ENCODE data around the gene LRRC26. TPM values are rescaled to one million over a fixed set of nuclear protein-coding genes. Genes with fewer than 3 reads are reported as not detected.

LRRC26 gene
- total RNA-seq, 2 experiments from 2014 or later = not detected

- Mint-ChIP-seq H3K36me3 (ENCODE audit: low read depth) (no peaks in the 10 kb centered on the region), H3K27me3 (ENCODE audit: low read depth) (no peaks in the 10 kb centered on the region), H3K9me3 (ENCODE audit: insufficient read depth) (no peaks in the 10 kb centered on the region), H3K4me1 (ENCODE audit: low read depth) (peaks cover 14% of the 10 kb centered on the region), H3K4me3 (no peak overlapping the region), H3K27ac (no peak overlapping the region)
- DNase-seq = no peak
- POLR2A ChIA-PET = interaction anchor here (0.7 to 1.4 kb wide), 3 partner anchors 9 to 58 kb away, joined by 3 to 5 read pairs (median 4); partner anchors contain the start of gene TUBB4B
- ATAC-seq = no peak
- CTCF ChIA-PET = interaction anchor here (1.6 kb wide), 1 partner anchor 19 kb away, joined by 3 read pairs; no protein-coding TSS in a partner anchor
Observed at GRCh38 chr9:137195525-137196220, 25.8 kb upstream of the LRRC26 start.

GRCh38 chr9:137194909-137195308 is 25.1 kb upstream of the LRRC26 start:
- Mint-ChIP-seq H3K4me1 (ENCODE audit: low read depth) (peaks cover 20% of the 10 kb centered on the region), H3K4me3 (no peak overlapping the region), H3K36me3 (ENCODE audit: low read depth) (no peaks in the 10 kb centered on the region), H3K9me3 (ENCODE audit: insufficient read depth) (no peaks in the 10 kb centered on the region), H3K27me3 (ENCODE audit: low read depth) (no peaks in the 10 kb centered on the region), H3K27ac (no peak overlapping the region)
- ATAC-seq (no peak), DNase-seq (no peak)
- ChIA-PET CTCF (interaction anchor here (1.6 kb wide), 1 partner anchor 18 kb away, joined by 3 read pairs; no protein-coding TSS in a partner anchor), POLR2A (interaction anchor here (0.7 to 1.4 kb wide), 3 partner anchors 10 to 59 kb away, joined by 3 to 5 read pairs (median 4); partner anchors contain the start of gene TUBB4B)

GRCh38 chr9:137194388-137194787 is 24.5 kb upstream of the LRRC26 start:
- DNase-seq = no peak
- no peak overlapping the region for H3K4me3 Mint-ChIP-seq
- no peak overlapping the region for H3K27ac Mint-ChIP-seq
- no peaks in the 10 kb centered on the region for H3K9me3 Mint-ChIP-seq (ENCODE audit: insufficient read depth)
- ATAC-seq = no peak
- peaks cover 23% of the 10 kb centered on the region for H3K4me1 Mint-ChIP-seq (ENCODE audit: low read depth)
- POLR2A ChIA-PET = interaction anchor here (1.3 kb wide), 1 partner anchor 46 kb away, joined by 4 read pairs; the partner anchor contains the start of gene TUBB4B
- CTCF ChIA-PET = no interaction called here
- peaks cover 1% of the 10 kb centered on the region for H3K36me3 Mint-ChIP-seq (ENCODE audit: low read depth)
- H3K27me3 Mint-ChIP-seq (ENCODE audit: low read depth) = no peaks in the 10 kb centered on the region

- H3K27ac Mint-ChIP-seq = no peak overlapping the region
- H3K36me3 Mint-ChIP-seq (ENCODE audit: low read depth) = peaks cover 5% of the 10 kb centered on the region
- ATAC-seq (no peak), DNase-seq (no peak)
- H3K9me3 Mint-ChIP-seq (ENCODE audit: insufficient read depth) = no peaks in the 10 kb centered on the region
- H3K4me1 Mint-ChIP-seq (ENCODE audit: low read depth) = peaks cover 24% of the 10 kb centered on the region
- no peaks in the 10 kb centered on the region for H3K27me3 Mint-ChIP-seq (ENCODE audit: low read depth)
- no peak overlapping the region for H3K4me3 Mint-ChIP-seq
- CTCF ChIA-PET = interaction anchor here (1.2 kb wide), 1 partner anchor 43 kb away, joined by 5 read pairs; no protein-coding TSS in a partner anchor
- POLR2A ChIA-PET = interaction anchor here (1.0 to 1.6 kb wide), 2 partner anchors 11 to 47 kb away, joined by 3 to 4 read pairs; partner anchors contain the start of gene TUBB4B
Observed at GRCh38 chr9:137193771-137194170, 23.9 kb upstream of the LRRC26 start.

- no peaks in the 10 kb centered on the region for H3K27me3 Mint-ChIP-seq (ENCODE audit: low read depth)
- no peak for ATAC-seq
- POLR2A ChIA-PET = interaction anchor here (1.0 to 1.6 kb wide), 2 partner anchors 12 to 48 kb away, joined by 3 to 4 read pairs; partner anchors contain the start of gene TUBB4B
- H3K36me3 Mint-ChIP-seq (ENCODE audit: low read depth) = peaks cover 5% of the 10 kb centered on the region
- H3K4me1 Mint-ChIP-seq (ENCODE audit: low read depth) = peaks cover 19% of the 10 kb centered on the region
- CTCF ChIA-PET = interaction anchor here (1.2 to 1.5 kb wide), 3 partner anchors 34 to 158 kb away, joined by 3 to 5 read pairs (median 4); partner anchors contain the start of gene RNF224
- H3K27ac Mint-ChIP-seq = no peak overlapping the region
- no peak for DNase-seq
- H3K9me3 Mint-ChIP-seq (ENCODE audit: insufficient read depth) = no peaks in the 10 kb centered on the region
- H3K4me3 Mint-ChIP-seq = no peak overlapping the region
Observed at GRCh38 chr9:137192859-137193258, 23.0 kb upstream of the LRRC26 start.

GRCh38 chr9:137192448-137192780 is 22.6 kb upstream of the LRRC26 start:
- Mint-ChIP-seq H3K27ac (no peak overlapping the region), H3K36me3 (ENCODE audit: low read depth) (peaks cover 5% of the 10 kb centered on the region), H3K9me3 (ENCODE audit: insufficient read depth) (no peaks in the 10 kb centered on the region), H3K27me3 (ENCODE audit: low read depth) (no peaks in the 10 kb centered on the region), H3K4me1 (ENCODE audit: low read depth) (peaks cover 23% of the 10 kb centered on the region), H3K4me3 (no peak overlapping the region)
- ATAC-seq = no peak
- POLR2A ChIA-PET = interaction anchor here (0.6 to 1.6 kb wide), 3 partner anchors 13 to 58 kb away, joined by 3 to 5 read pairs (median 4); partner anchors contain the start of genes TMEM203 and TUBB4B
- no peak for DNase-seq
- CTCF ChIA-PET = interaction anchor here (0.7 to 1.5 kb wide), 3 partner anchors 9 to 158 kb away, joined by 3 to 4 read pairs (median 3); partner anchors contain the start of gene RNF224

GRCh38 chr9:137191691-137192447 is 22.0 kb upstream of the LRRC26 start:
- Mint-ChIP-seq H3K27me3 (ENCODE audit: low read depth) (no peaks in the 10 kb centered on the region), H3K9me3 (ENCODE audit: insufficient read depth) (no peaks in the 10 kb centered on the region), H3K27ac (no peak overlapping the region), H3K4me1 (ENCODE audit: low read depth) (peaks cover 29% of the 10 kb centered on the region), H3K36me3 (ENCODE audit: low read depth) (peaks cover 6% of the 10 kb centered on the region), H3K4me3 (no peak overlapping the region)
- POLR2A ChIA-PET = interaction anchor here (0.6 to 1.3 kb wide), 2 partner anchors 13 to 57 kb away, joined by 3 to 5 read pairs; partner anchors contain the start of gene TMEM203
- CTCF ChIA-PET = interaction anchor here (0.7 to 1.5 kb wide), 3 partner anchors 9 to 157 kb away, joined by 3 to 4 read pairs (median 3); partner anchors contain the start of gene RNF224
- DNase-seq (no peak), ATAC-seq (no peak)

GRCh38 chr9:137191245-137191644 is 21.4 kb upstream of the LRRC26 start:
- no peaks in the 10 kb centered on the region for H3K27me3 Mint-ChIP-seq (ENCODE audit: low read depth)
- no peak overlapping the region for H3K27ac Mint-ChIP-seq
- ATAC-seq = no peak
- peaks cover 35% of the 10 kb centered on the region for H3K4me1 Mint-ChIP-seq (ENCODE audit: low read depth)
- no peak overlapping the region for H3K4me3 Mint-ChIP-seq
- POLR2A ChIA-PET = interaction anchor here (0.8 to 1.3 kb wide), 2 partner anchors 14 to 62 kb away, joined by 3 to 5 read pairs; partner anchors contain the start of gene TMEM203
- DNase-seq = no peak
- CTCF ChIA-PET = interaction anchor here (1.5 to 1.7 kb wide), 2 partner anchors 36 to 72 kb away, joined by 4 read pairs; partner anchors contain the start of gene RNF224
- H3K9me3 Mint-ChIP-seq (ENCODE audit: insufficient read depth) = no peaks in the 10 kb centered on the region
- H3K36me3 Mint-ChIP-seq (ENCODE audit: low read depth) = peaks cover 8% of the 10 kb centered on the region

- H3K36me3 Mint-ChIP-seq (ENCODE audit: low read depth) = peaks cover 8% of the 10 kb centered on the region
- H3K4me3 Mint-ChIP-seq = peak overlapping the region; percentile 97
- no peaks in the 10 kb centered on the region for H3K27me3 Mint-ChIP-seq (ENCODE audit: low read depth)
- peaks cover 38% of the 10 kb centered on the region for H3K4me1 Mint-ChIP-seq (ENCODE audit: low read depth)
- ChIA-PET CTCF (interaction anchor here (1.3 to 3.4 kb wide), 5 partner anchors 8 to 71 kb away, joined by 3 to 23 read pairs (median 9); partner anchors contain the start of genes CYSRT1, RNF224 and TPRN), POLR2A (interaction anchor here (0.8 kb wide), 1 partner anchor 61 kb away, joined by 3 read pairs; no protein-coding TSS in a partner anchor)
- ATAC-seq = no peak
- H3K9me3 Mint-ChIP-seq (ENCODE audit: insufficient read depth) = no peaks in the 10 kb centered on the region
- H3K27ac Mint-ChIP-seq = peak overlapping the region; percentile 61
- DNase-seq = no peak
Observed at GRCh38 chr9:137190315-137190856, 20.5 kb upstream of the LRRC26 start.

GRCh38 chr9:137189297-137190295 is 19.7 kb upstream of the LRRC26 start:
- no peak for ATAC-seq
- ChIA-PET CTCF (interaction anchor here (0.7 to 3.4 kb wide), 20 partner anchors 9 to 154 kb away, joined by 3 to 23 read pairs (median 4); partner anchors contain the start of genes CYSRT1, MAN1B1, RNF208 and RNF224), POLR2A (interaction anchor here (0.6 to 3.2 kb wide), 21 partner anchors 9 to 120 kb away, joined by 3 to 28 read pairs (median 5); partner anchors contain the start of genes CYSRT1, LRRC26, MAN1B1 and RNF208)
- H3K27me3 Mint-ChIP-seq (ENCODE audit: low read depth) = no peaks in the 10 kb centered on the region
- peak overlapping the region; percentile 97 for H3K27ac Mint-ChIP-seq
- no peaks in the 10 kb centered on the region for H3K9me3 Mint-ChIP-seq (ENCODE audit: insufficient read depth)
- no peak for DNase-seq
- peaks cover 38% of the 10 kb centered on the region for H3K4me1 Mint-ChIP-seq (ENCODE audit: low read depth)
- peak overlapping the region; percentile 97 for H3K4me3 Mint-ChIP-seq
- H3K36me3 Mint-ChIP-seq (ENCODE audit: low read depth) = peaks cover 8% of the 10 kb centered on the region

All from activated CD8-positive, alpha-beta T cell treated with anti-CD3 and anti-CD28 coated beads, Interleukin-2, amount 10 ng/mL, durations not matched to agents 7 days and 5 days (primary cell).